ENCODE measurements around the gene FNDC3A.

Gene FNDC3A

DNA sequence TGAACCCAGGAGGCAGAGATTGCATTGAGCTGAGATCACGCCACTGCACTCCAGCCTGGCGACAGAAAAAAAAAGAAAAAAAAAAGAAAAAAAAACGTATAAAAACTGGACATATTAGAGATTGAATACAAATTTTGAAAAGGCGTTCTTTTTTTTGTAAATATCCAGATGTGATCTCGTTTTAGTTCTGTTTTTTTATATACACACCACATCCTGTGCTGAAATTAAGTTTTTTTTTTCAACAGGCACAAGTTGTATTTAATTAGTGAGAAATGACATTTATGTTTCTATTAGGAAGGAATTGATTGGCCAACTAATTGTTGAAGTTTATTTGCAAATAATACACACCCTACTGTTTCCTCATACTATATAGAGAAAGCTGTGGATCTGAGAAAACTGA lies 275.6 kb downstream of the FNDC3A start:
- ATAC-seq (ENCODE audit: insufficient read depth, low read depth) (no peak), DNase-seq (no peak)
- Histone ChIP-seq H3K9ac (ENCODE audit: low read depth, low read length) (no peak overlapping the region), H3K4me2 (ENCODE audit: insufficient read depth, low read length) (no peak overlapping the region), H3K36me3 (ENCODE audit: insufficient read depth, low read length) (peaks cover 30% of the 10 kb centered on the region), H3K27me3 (ENCODE audit: insufficient read depth, low read length, poor library complexity) (no peaks in the 10 kb centered on the region), H4K20me1 (ENCODE audit: insufficient read depth, low read length) (no peaks in the 10 kb centered on the region), H3K27ac (ENCODE audit: low read length) (no peak overlapping the region), H3K4me1 (ENCODE audit: insufficient read depth, low read length) (peaks cover 81% of the 10 kb centered on the region), H3K79me2 (ENCODE audit: insufficient read depth, low read length) (peaks cover 77% of the 10 kb centered on the region), H3K4me3 (ENCODE audit: low read depth in 1 of 2, low read length in 2 of 2) (no peak overlapping the region), H3K9me3 (ENCODE audit: insufficient read depth, low read length, severe bottlenecking) (no peaks in the 10 kb centered on the region), H2AFZ (ENCODE audit: low read depth, low read length) (no peak overlapping the region)
- TF ChIP-seq, protein P1, sequence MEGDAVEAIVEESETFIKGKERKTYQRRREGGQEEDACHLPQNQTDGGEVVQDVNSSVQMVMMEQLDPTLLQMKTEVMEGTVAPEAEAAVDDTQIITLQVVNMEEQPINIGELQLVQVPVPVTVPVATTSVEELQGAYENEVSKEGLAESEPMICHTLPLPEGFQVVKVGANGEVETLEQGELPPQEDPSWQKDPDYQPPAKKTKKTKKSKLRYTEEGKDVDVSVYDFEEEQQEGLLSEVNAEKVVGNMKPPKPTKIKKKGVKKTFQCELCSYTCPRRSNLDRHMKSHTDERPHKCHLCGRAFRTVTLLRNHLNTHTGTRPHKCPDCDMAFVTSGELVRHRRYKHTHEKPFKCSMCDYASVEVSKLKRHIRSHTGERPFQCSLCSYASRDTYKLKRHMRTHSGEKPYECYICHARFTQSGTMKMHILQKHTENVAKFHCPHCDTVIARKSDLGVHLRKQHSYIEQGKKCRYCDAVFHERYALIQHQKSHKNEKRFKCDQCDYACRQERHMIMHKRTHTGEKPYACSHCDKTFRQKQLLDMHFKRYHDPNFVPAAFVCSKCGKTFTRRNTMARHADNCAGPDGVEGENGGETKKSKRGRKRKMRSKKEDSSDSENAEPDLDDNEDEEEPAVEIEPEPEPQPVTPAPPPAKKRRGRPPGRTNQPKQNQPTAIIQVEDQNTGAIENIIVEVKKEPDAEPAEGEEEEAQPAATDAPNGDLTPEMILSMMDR (IDR thresholded peaks at IDR 0.05; ENCODE audit: borderline replicate concordance, extremely low read depth, low read length, poor library complexity, severe bottlenecking): no peak
- no peak for TF ChIP-seq EZH2 (IDR thresholded peaks at IDR 0.05; ENCODE audit: borderline replicate concordance, low read depth, low read length, severe bottlenecking)

DNA sequence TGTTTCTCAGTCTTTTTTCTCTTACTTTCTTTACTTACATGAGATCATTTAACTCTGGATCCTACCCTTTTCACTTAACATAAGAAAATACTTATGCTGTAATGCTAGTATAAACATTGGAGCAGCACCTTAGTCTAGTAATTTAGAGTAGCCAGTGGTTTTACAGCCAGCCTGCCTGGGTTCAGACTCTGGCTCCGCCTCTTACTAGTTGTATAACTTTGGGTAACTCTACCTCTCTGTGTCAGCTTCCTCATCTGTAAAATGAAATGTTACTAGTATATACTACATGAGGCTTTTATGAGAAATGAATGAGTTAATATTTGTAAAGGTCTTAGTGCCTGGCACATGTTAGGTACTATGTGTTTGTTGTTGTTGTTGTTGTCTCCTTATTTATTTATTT lies 277.6 kb downstream of the FNDC3A start:
- Histone ChIP-seq H3K27ac (ENCODE audit: low read length) (peak overlapping the region; percentile 82), H3K4me3 (ENCODE audit: low read depth in 1 of 2, low read length in 2 of 2) (no peak overlapping the region; a peak in 1 of 4 replicates), H3K79me2 (ENCODE audit: insufficient read depth, low read length) (peaks cover 58% of the 10 kb centered on the region), H2AFZ (ENCODE audit: low read depth, low read length) (no peak overlapping the region), H3K9ac (ENCODE audit: low read depth, low read length) (peak overlapping the region; percentile 28; the same call in 1 of the 2 replicates), H3K36me3 (ENCODE audit: insufficient read depth, low read length) (peaks cover 40% of the 10 kb centered on the region), H3K4me2 (ENCODE audit: insufficient read depth, low read length) (peak overlapping the region; percentile 52; the same call in 1 of the 2 replicates), H3K9me3 (ENCODE audit: insufficient read depth, low read length, severe bottlenecking) (no peaks in the 10 kb centered on the region), H4K20me1 (ENCODE audit: insufficient read depth, low read length) (no peaks in the 10 kb centered on the region), H3K27me3 (ENCODE audit: insufficient read depth, low read length, poor library complexity) (no peaks in the 10 kb centered on the region), H3K4me1 (ENCODE audit: insufficient read depth, low read length) (peaks cover 82% of the 10 kb centered on the region)
- no peak for TF ChIP-seq EZH2 (IDR thresholded peaks at IDR 0.05; ENCODE audit: borderline replicate concordance, low read depth, low read length, severe bottlenecking)
- TF ChIP-seq, protein P1 (IDR thresholded peaks at IDR 0.05; ENCODE audit: borderline replicate concordance, extremely low read depth, low read length, poor library complexity, severe bottlenecking): no peak
- peak; percentile 37 for DNase-seq
- ATAC-seq (ENCODE audit: insufficient read depth, low read depth): peak; percentile 48; the same call in 2 of the 3 replicates

GRCh38 chr13:49254007-49254406 lies 278.3 kb downstream of the FNDC3A start:
- H3K9me3 ChIP-seq (ENCODE audit: insufficient read depth, low read length, severe bottlenecking): no peaks in the 10 kb centered on the region
- peak overlapping the region; percentile 28; the same call in 1 of the 2 replicates for H3K9ac ChIP-seq (ENCODE audit: low read depth, low read length)
- TF ChIP-seq EZH2 (IDR thresholded peaks at IDR 0.05; ENCODE audit: borderline replicate concordance, low read depth, low read length, severe bottlenecking): no peak
- H4K20me1 ChIP-seq (ENCODE audit: insufficient read depth, low read length): no peaks in the 10 kb centered on the region
- peaks cover 51% of the 10 kb centered on the region for H3K79me2 ChIP-seq (ENCODE audit: insufficient read depth, low read length)
- H2AFZ ChIP-seq (ENCODE audit: low read depth, low read length): no peak overlapping the region
- no peak for DNase-seq
- H3K36me3 ChIP-seq (ENCODE audit: insufficient read depth, low read length): peaks cover 47% of the 10 kb centered on the region
- no peaks in the 10 kb centered on the region for H3K27me3 ChIP-seq (ENCODE audit: insufficient read depth, low read length, poor library complexity)
- peak overlapping the region; percentile 52; the same call in 1 of the 2 replicates for H3K4me2 ChIP-seq (ENCODE audit: insufficient read depth, low read length)
- peaks cover 75% of the 10 kb centered on the region for H3K4me1 ChIP-seq (ENCODE audit: insufficient read depth, low read length)
- ATAC-seq (ENCODE audit: insufficient read depth, low read depth): peak; percentile 76
- peak overlapping the region in 1 of 2 experiments; percentile 26; a peak in 1 of 4 replicates for H3K4me3 ChIP-seq (ENCODE audit: low read depth in 1 of 2, low read length in 2 of 2)
- H3K27ac ChIP-seq (ENCODE audit: low read length): peak overlapping the region; percentile 82

- no peak overlapping the region for H3K9ac ChIP-seq (ENCODE audit: low read depth, low read length)
- no peak overlapping the region for H3K4me3 ChIP-seq (ENCODE audit: low read depth in 1 of 2, low read length in 2 of 2)
- peaks cover 47% of the 10 kb centered on the region for H3K4me1 ChIP-seq (ENCODE audit: insufficient read depth, low read length)
- DNase-seq (no peak), ATAC-seq (ENCODE audit: insufficient read depth, low read depth) (no peak)
- no peak overlapping the region for H2AFZ ChIP-seq (ENCODE audit: low read depth, low read length)
- peaks cover 66% of the 10 kb centered on the region for H3K36me3 ChIP-seq (ENCODE audit: insufficient read depth, low read length)
- H3K79me2 ChIP-seq (ENCODE audit: insufficient read depth, low read length): peaks cover 27% of the 10 kb centered on the region
- H3K9me3 ChIP-seq (ENCODE audit: insufficient read depth, low read length, severe bottlenecking): no peaks in the 10 kb centered on the region
- H3K4me2 ChIP-seq (ENCODE audit: insufficient read depth, low read length): no peak overlapping the region
- no peaks in the 10 kb centered on the region for H4K20me1 ChIP-seq (ENCODE audit: insufficient read depth, low read length)
- no peaks in the 10 kb centered on the region for H3K27me3 ChIP-seq (ENCODE audit: insufficient read depth, low read length, poor library complexity)
- 0 out of 2 replicates have a peak overlapping the region, but pooled peaks have one; percentile 25 for H3K27ac ChIP-seq (ENCODE audit: low read length)
- TF ChIP-seq, protein P1 (IDR thresholded peaks at IDR 0.05; ENCODE audit: borderline replicate concordance, extremely low read depth, low read length, poor library complexity, severe bottlenecking): no peak
- no peak for TF ChIP-seq EZH2 (IDR thresholded peaks at IDR 0.05; ENCODE audit: borderline replicate concordance, low read depth, low read length, severe bottlenecking)
Measured at GRCh38 chr13:49256841-49257240, 281.1 kb downstream of the FNDC3A start.
